Stimulated activated CD8-positive, alpha-beta memory T cell treated with anti-CD3 and anti-CD28 coated beads, Interleukin-15, amount 100 ng/mL, for 1 hour (primary cell): ENCODE results near the gene SLCO2A1.

ENCODE experiments used
- DNase-seq: peaks from one replicate; pipeline ENCODE4 v3.0.0-alpha.2; 2020; ENCODE audit warnings: low read depth

SLCO2A1 gene

GRCh38 chr3:133884054-133884886 lies 145.5 kb downstream of the SLCO2A1 start:
- no peak for DNase-seq

- DNase-seq: no peak
These were observed 146.1 kb downstream of the SLCO2A1 start for GRCh38 chr3:133883641-133884040.

- DNase-seq: no peak
These were observed 146.6 kb downstream of the SLCO2A1 start for GRCh38 chr3:133882986-133883586.

- no peak for DNase-seq
These were observed 147.5 kb downstream of the SLCO2A1 start for GRCh38 chr3:133881939-133882825.

- no peak for DNase-seq
These were observed 148.2 kb downstream of the SLCO2A1 start for GRCh38 chr3:133881492-133881891.

GRCh38 chr3:133880886-133881455 lies 148.8 kb downstream of the SLCO2A1 start:
- no peak for DNase-seq

GRCh38 chr3:133880287-133880686 lies 149.4 kb downstream of the SLCO2A1 start:
- DNase-seq: no peak

- DNase-seq: no peak
These were observed 151.2 kb downstream of the SLCO2A1 start for GRCh38 chr3:133878518-133878917.
